Loucy (cell line): ENCODE measurements around the gene RPTOR.

Experiments
- H2AFZ ChIP-seq: fragments of 200-600 bp; sonication (generic); 2 replicates; pipeline ENCODE4 v1.6.0; 2016; ENCODE audit warnings: antibody characterized with exemption, mild to moderate bottlenecking, low read length, moderate library complexity
- H3F3A ChIP-seq: fragments of 200-600 bp; 2 replicates; pipeline ENCODE4 v1.6.0; 2016; ENCODE audit warnings: antibody characterized with exemption, low read depth, mild to moderate bottlenecking
- H3K27me3 ChIP-seq: fragments of 200-600 bp; sonication (generic); 2 replicates; pipeline ENCODE4 v1.6.1; 2014; ENCODE audit warnings: low read length, mild to moderate bottlenecking; ENCODE audit not compliant: insufficient read depth, poor library complexity, severe bottlenecking
- H3K36me3 ChIP-seq: fragments of 200-600 bp; sonication (generic); 2 replicates; pipeline ENCODE4 v1.6.1; 2016; ENCODE audit warnings: low read length; ENCODE audit not compliant: insufficient read depth
- H3K4me1 ChIP-seq: fragments of 200-600 bp; sonication (generic); 2 replicates; pipeline ENCODE4 v1.5.1; 2014; ENCODE audit warnings: low read length, mild to moderate bottlenecking; ENCODE audit not compliant: insufficient read depth, poor library complexity, severe bottlenecking
- H3K4me2 ChIP-seq: fragments of 200-600 bp; sonication (generic); 2 replicates; pipeline ENCODE4 v1.6.0; 2014; ENCODE audit warnings: antibody characterized with exemption, low read length, low read depth, mild to moderate bottlenecking; ENCODE audit not compliant: poor library complexity, severe bottlenecking
- H3K4me3 ChIP-seq: fragments of 200-600 bp; sonication (generic); 2 replicates; pipeline ENCODE4 v1.5.1; 2014; ENCODE audit warnings: low read length, mild to moderate bottlenecking, mixed read lengths; ENCODE audit not compliant: poor library complexity, severe bottlenecking
- H3K79me2 ChIP-seq: fragments of 200-600 bp; sonication (generic); 2 replicates; pipeline ENCODE4 v1.6.1; 2014; ENCODE audit warnings: low read length; ENCODE audit not compliant: insufficient read depth
- H3K9ac ChIP-seq: fragments of 200-600 bp; sonication (generic); 2 replicates; pipeline ENCODE4 v1.6.0; 2014; ENCODE audit warnings: mild to moderate bottlenecking, low read depth, low read length, moderate library complexity; ENCODE audit not compliant: poor library complexity, severe bottlenecking
- H3K9me2 ChIP-seq: fragments of 200-600 bp; sonication (generic); replicated peaks from 2 replicates; pipeline ENCODE4 v1.6.1; 2016; ENCODE audit warnings: low read depth, low read length, mixed read lengths
- H3K9me3 ChIP-seq: fragments of 200-600 bp; sonication (generic); 2 replicates; pipeline ENCODE4 v1.6.1; 2014; ENCODE audit warnings: mild to moderate bottlenecking, antibody characterized with exemption, low read length, low read depth; ENCODE audit not compliant: insufficient read depth
- H4K20me1 ChIP-seq: fragments of 200-600 bp; sonication (generic); 2 replicates; pipeline ENCODE4 v1.6.0; 2014; ENCODE audit warnings: antibody characterized with exemption, low read length, mild to moderate bottlenecking; ENCODE audit not compliant: insufficient read depth, poor library complexity, severe bottlenecking
- EZH2phosphoT487 ChIP-seq: fragments of 200-600 bp; IDR thresholded peaks from 2 replicates; pipeline ENCODE4 v1.6.1; 2018; ENCODE audit warnings: antibody characterized with exemption, mild to moderate bottlenecking, moderate library complexity, borderline replicate concordance
- TF ChIP-seq, protein P1 (sequence below): fragments of 200-600 bp; sonication (generic); conservative IDR thresholded peaks from 2 replicates; pipeline ENCODE4 v1.5.1; 2014; ENCODE audit warnings: mild to moderate bottlenecking, antibody characterized with exemption, low read length

RPTOR gene

DNA sequence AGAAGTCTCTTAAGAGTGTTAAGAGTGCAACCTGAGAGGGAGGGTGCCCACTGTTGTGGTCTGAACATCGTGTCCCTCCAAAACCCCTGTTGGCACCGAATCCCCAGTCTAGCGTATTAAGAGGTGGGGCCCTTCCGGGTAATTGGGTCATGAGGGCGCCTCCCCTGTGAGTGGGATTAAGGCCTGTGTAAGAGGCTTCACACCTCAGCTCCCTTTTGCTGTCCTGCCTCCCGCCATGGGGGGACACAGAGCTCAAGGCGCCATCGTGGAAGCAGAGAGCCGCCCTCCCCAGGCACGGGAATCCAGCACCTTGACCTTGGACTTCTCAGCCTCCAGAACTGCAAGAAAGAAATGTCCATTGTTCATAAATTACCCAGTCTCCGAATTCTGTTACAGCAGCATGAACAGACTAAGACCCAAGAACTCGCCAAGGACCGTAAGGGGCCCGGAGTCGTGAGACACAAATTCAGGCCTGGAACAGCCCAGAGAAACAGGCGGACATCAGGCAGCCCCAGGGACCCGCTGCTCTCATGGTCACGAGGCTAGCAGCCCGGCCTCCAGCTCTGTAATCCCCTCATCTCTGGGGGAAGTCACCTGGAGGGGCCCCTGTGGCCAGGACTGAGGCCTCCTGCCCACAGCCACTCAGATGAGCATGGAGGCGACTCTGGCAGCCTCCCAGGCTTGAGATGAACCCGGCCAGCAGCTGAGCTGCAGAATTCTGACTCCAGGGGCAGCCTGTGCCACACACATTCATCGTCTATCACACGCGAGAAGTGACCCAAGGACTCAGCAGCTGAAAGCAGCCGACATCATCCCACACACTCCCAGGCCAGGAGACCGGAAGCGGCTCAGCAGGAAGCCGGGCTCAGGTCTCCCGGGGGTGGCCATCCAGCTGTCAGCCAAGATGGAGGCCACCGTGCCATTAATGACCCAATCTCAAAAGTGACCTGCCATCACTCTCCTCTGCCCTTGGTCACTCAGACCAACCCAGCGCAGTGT, 434.2 kb downstream of the RPTOR start:
- Histone ChIP-seq H3K9ac (no peak overlapping the region), H3K36me3 (no peaks in the 10 kb centered on the region), H3K27me3 (no peaks in the 10 kb centered on the region), H3K79me2 (no peaks in the 10 kb centered on the region), H3K4me3 (no peak overlapping the region), H3F3A (no peaks in the 10 kb centered on the region), H3K9me2 (no peaks in the 10 kb centered on the region), H3K4me2 (no peak overlapping the region), H2AFZ (no peak overlapping the region), H4K20me1 (no peaks in the 10 kb centered on the region), H3K9me3 (no peaks in the 10 kb centered on the region), H3K4me1 (no peaks in the 10 kb centered on the region)
- TF ChIP-seq, protein P1, sequence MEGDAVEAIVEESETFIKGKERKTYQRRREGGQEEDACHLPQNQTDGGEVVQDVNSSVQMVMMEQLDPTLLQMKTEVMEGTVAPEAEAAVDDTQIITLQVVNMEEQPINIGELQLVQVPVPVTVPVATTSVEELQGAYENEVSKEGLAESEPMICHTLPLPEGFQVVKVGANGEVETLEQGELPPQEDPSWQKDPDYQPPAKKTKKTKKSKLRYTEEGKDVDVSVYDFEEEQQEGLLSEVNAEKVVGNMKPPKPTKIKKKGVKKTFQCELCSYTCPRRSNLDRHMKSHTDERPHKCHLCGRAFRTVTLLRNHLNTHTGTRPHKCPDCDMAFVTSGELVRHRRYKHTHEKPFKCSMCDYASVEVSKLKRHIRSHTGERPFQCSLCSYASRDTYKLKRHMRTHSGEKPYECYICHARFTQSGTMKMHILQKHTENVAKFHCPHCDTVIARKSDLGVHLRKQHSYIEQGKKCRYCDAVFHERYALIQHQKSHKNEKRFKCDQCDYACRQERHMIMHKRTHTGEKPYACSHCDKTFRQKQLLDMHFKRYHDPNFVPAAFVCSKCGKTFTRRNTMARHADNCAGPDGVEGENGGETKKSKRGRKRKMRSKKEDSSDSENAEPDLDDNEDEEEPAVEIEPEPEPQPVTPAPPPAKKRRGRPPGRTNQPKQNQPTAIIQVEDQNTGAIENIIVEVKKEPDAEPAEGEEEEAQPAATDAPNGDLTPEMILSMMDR: no peak
- TF ChIP-seq EZH2phosphoT487: no peak

DNA sequence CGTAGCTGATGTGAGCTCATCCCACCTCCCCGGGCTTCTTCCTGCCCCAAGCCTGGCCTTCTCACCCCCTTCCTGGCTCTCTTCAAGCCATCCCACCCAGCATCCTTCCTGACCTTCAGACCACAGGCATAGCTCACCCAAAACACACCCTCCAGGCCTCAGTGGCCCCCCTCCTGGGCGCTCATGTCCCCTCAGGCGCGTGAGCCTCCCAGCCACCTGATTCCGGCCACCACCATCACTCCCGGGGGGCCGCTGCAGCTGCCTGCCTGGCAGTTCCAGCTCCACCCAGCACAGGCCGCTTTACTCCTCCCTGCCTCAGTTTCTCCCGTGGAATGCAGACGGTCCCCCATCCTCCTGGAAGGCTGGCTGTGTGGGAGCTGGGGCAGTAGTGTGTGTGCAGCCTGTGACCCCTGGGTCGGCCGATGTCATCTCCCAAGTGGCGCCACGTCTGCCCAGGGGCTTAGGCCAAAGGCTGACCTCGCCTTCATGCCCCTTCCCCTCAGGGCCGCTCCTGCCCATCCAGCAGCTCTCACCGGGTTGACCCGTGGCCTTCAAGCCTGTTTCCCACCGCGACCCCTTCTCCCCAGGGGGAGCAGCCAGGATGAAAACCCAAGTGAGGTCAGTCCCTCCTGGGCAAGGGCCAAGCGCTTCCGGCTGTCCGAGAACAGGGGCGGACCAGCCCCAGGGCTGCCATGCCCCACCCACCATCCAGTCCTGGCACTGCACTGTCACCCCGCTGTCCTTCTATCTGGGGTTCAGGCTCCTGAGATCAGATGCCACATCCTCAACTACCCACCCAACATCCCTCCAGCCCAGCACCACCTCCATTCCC, 435.1 kb downstream of the RPTOR start:
- Histone ChIP-seq H3K4me3 (no peak overlapping the region), H3K27me3 (no peaks in the 10 kb centered on the region), H2AFZ (no peak overlapping the region), H3K9me2 (no peaks in the 10 kb centered on the region), H3K4me2 (no peak overlapping the region), H3K9me3 (no peaks in the 10 kb centered on the region), H3K4me1 (no peaks in the 10 kb centered on the region), H3F3A (no peaks in the 10 kb centered on the region), H3K9ac (no peak overlapping the region), H4K20me1 (no peaks in the 10 kb centered on the region), H3K36me3 (no peaks in the 10 kb centered on the region), H3K79me2 (no peaks in the 10 kb centered on the region)
- TF ChIP-seq EZH2phosphoT487: no peak
- TF ChIP-seq, protein P1: no peak

DNA sequence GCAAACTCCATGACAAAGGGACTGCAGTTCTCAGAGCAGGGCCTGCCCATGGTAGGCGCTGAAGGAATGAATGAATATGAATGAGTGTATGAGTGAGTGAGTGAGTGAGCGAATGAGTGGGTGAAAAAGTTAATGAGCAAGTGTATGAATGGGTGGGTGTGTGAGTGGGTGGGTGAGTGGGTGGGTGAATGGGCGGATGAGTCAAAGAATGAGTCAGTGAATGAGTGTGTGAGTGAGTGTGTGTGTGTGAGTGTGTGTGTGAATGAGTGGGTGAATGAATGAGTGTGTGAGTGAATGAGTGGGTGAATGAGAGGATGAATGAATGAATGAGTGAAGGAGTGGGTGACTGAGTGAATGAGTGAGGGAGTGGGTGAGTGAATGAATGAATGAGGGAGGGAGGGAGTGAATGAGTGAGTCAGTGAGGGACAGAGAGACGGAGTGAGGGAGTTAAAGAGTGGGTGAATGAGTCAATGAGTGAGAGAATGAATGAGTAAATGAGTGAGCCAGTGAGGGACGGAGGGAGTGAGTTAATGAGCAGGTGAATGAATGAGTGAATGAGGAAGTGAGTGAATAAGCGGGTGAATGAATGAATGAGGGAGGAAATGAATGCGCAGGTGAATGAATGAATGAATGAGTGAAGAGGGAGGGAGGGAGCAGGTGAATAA, 435.9 kb downstream of the RPTOR start:
- no peak overlapping the region for H2AFZ ChIP-seq
- H3K27me3 ChIP-seq: no peaks in the 10 kb centered on the region
- H3F3A ChIP-seq: no peaks in the 10 kb centered on the region
- no peak overlapping the region for H3K4me3 ChIP-seq
- no peak overlapping the region for H3K9ac ChIP-seq
- no peaks in the 10 kb centered on the region for H3K4me1 ChIP-seq
- peak overlapping the region; percentile 44 for H3K4me2 ChIP-seq
- H3K9me3 ChIP-seq: no peaks in the 10 kb centered on the region
- no peaks in the 10 kb centered on the region for H3K36me3 ChIP-seq
- no peaks in the 10 kb centered on the region for H4K20me1 ChIP-seq
- H3K79me2 ChIP-seq: no peaks in the 10 kb centered on the region
- TF ChIP-seq EZH2phosphoT487: no peak
- TF ChIP-seq, protein P1: no peak
- no peaks in the 10 kb centered on the region for H3K9me2 ChIP-seq
